Endodermal cell (in vitro differentiated cells): ENCODE measurements around the gene CYP17A1. TPM values are rescaled to one million over a fixed set of nuclear protein-coding genes. Genes with fewer than 3 reads are reported as not detected.
"Not testable (repeated sequence)": the region's sequence is repeated elsewhere in the genome, so short reads cannot be mapped to it uniquely, and the experiment has no call there.

Experiments used
- DNase-seq: peaks from one replicate; pipeline ENCODE4 v3.0.0-alpha.2; 2017
- H3K27ac ChIP-seq: 2 replicates; pipeline ENCODE4 v1.5.1; 2013; ENCODE audit warnings: mild to moderate bottlenecking, low read depth, low read length, moderate library complexity
- H3K27me3 ChIP-seq: 2 replicates; pipeline ENCODE4 v1.6.1; 2013; ENCODE audit warnings: mild to moderate bottlenecking, low read length, moderate library complexity; ENCODE audit not compliant: insufficient read depth, control insufficient read depth, poor library complexity, severe bottlenecking
- H3K36me3 ChIP-seq: 2 replicates; pipeline ENCODE4 v1.7.0; 2013; ENCODE audit warnings: mild to moderate bottlenecking, low read length, moderate library complexity; ENCODE audit not compliant: control insufficient read depth, insufficient read depth
- H3K4me1 ChIP-seq: one replicate; pipeline ENCODE4 v1.7.0; 2013; ENCODE audit warnings: low read length; ENCODE audit not compliant: control insufficient read depth, insufficient read depth
- H3K4me3 ChIP-seq: 2 replicates; pipeline ENCODE4 v1.5.1; 2013; ENCODE audit warnings: mild to moderate bottlenecking, low read length, moderate library complexity
- H3K9ac ChIP-seq: 2 replicates; pipeline ENCODE4 v1.6.1; 2013; ENCODE audit warnings: mild to moderate bottlenecking, low read length, moderate library complexity; ENCODE audit not compliant: poor library complexity, severe bottlenecking; ENCODE audit errors: extremely low read depth
- H3K9me3 ChIP-seq: 2 replicates; pipeline ENCODE4 v1.6.1; 2013; ENCODE audit warnings: mild to moderate bottlenecking, low read length, moderate library complexity; ENCODE audit not compliant: control insufficient read depth
- H3K27ac Mint-ChIP-seq: 2 replicates; pipeline ENCODE4 v1.8.0; 2020; ENCODE audit warnings: mixed read lengths
- H3K27me3 Mint-ChIP-seq: 2 replicates; pipeline ENCODE4 v1.8.0; 2021; ENCODE audit warnings: mild to moderate bottlenecking, mixed read lengths; ENCODE audit not compliant: insufficient read depth
- H3K36me3 Mint-ChIP-seq: 2 replicates; pipeline ENCODE4 v1.8.0; 2020; ENCODE audit warnings: low read depth, mixed read lengths
- H3K4me1 Mint-ChIP-seq: 2 replicates; pipeline ENCODE4 v1.8.0; 2020; ENCODE audit warnings: mixed read lengths
- H3K4me3 Mint-ChIP-seq: 2 replicates; pipeline ENCODE4 v1.8.0; 2020; ENCODE audit warnings: mild to moderate bottlenecking, moderate library complexity, mixed read lengths
- H3K9me3 Mint-ChIP-seq: 2 replicates; pipeline ENCODE4 v1.8.0; 2020; ENCODE audit warnings: mild to moderate bottlenecking, mixed read lengths
- WGBS, 2 experiments: methylation state at CpG; one replicate each; pipeline versions ENCODE4 v1.1.5 to v1.1.7; 2013; ENCODE audit warnings: missing lambda C conversion rate in 2 of 2, mixed read lengths in 1 of 2; ENCODE audit not compliant: insufficient coverage in 1 of 2, insufficient read length in 1 of 2; 5-methylcytosine and 5-hydroxymethylcytosine counted together
- total RNA-seq, 2 donors: library from RNA; stranded (reverse); fragmentation: NEBNext Ultra II Directional in 1 of 2; extraction: Animal tissue kit (Norgen Biotek cat#: 25700) in 1 of 2; gene quantifications; 2 replicates in 1 of 2; 3 replicates in 1 of 2; pipeline ENCODE4 v1.2.1, GENCODE V29; 2021
- TF ChIP-seq, protein P1 (sequence below): fragments of 200-600 bp; sonication (generic); conservative IDR thresholded peaks from 2 replicates; pipeline ENCODE4 v1.5.0; 2021; ENCODE audit warnings: antibody characterized with exemption, mild to moderate bottlenecking

The CYP17A1 gene
- total RNA-seq, 2 donors from 2014 or later = not detected

- no peak overlapping the region for H3K27ac Mint-ChIP-seq
- no peaks in the 10 kb centered on the region for H3K36me3 Mint-ChIP-seq
- H3K4me3 Mint-ChIP-seq = no peak overlapping the region
- peaks cover 2% of the 10 kb centered on the region for H3K27me3 Mint-ChIP-seq
- TF ChIP-seq, protein P1, sequence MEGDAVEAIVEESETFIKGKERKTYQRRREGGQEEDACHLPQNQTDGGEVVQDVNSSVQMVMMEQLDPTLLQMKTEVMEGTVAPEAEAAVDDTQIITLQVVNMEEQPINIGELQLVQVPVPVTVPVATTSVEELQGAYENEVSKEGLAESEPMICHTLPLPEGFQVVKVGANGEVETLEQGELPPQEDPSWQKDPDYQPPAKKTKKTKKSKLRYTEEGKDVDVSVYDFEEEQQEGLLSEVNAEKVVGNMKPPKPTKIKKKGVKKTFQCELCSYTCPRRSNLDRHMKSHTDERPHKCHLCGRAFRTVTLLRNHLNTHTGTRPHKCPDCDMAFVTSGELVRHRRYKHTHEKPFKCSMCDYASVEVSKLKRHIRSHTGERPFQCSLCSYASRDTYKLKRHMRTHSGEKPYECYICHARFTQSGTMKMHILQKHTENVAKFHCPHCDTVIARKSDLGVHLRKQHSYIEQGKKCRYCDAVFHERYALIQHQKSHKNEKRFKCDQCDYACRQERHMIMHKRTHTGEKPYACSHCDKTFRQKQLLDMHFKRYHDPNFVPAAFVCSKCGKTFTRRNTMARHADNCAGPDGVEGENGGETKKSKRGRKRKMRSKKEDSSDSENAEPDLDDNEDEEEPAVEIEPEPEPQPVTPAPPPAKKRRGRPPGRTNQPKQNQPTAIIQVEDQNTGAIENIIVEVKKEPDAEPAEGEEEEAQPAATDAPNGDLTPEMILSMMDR = no peak
- H3K4me1 Mint-ChIP-seq = no peaks in the 10 kb centered on the region
- 93 to 96% methylated on average over 7 to 9 of the region's 9 CpGs for WGBS, 2 experiments
- no peak overlapping the region for H3K27ac ChIP-seq
- peaks cover 14% of the 10 kb centered on the region for H3K9me3 ChIP-seq
- DNase-seq = no peak
- H3K4me1 ChIP-seq = no peaks in the 10 kb centered on the region
- no peak overlapping the region for H3K9ac ChIP-seq
- H3K36me3 ChIP-seq = no peaks in the 10 kb centered on the region
- H3K4me3 ChIP-seq = no peak overlapping the region
- no peaks in the 10 kb centered on the region for H3K27me3 ChIP-seq
- H3K9me3 Mint-ChIP-seq = peaks cover 18% of the 10 kb centered on the region
These were observed 10.9 kb downstream of the CYP17A1 start for GRCh38 chr10:102826148-102826796.

GRCh38 chr10:102824664-102825063 is 12.5 kb downstream of the CYP17A1 start:
- no peaks in the 10 kb centered on the region for H3K27me3 Mint-ChIP-seq
- Histone ChIP-seq H3K9ac (no peak overlapping the region), H3K9me3 (peaks cover 14% of the 10 kb centered on the region), H3K27ac (no peak overlapping the region), H3K36me3 (no peaks in the 10 kb centered on the region), H3K27me3 (no peaks in the 10 kb centered on the region), H3K4me1 (no peaks in the 10 kb centered on the region), H3K4me3 (no peak overlapping the region)
- H3K27ac Mint-ChIP-seq = no peak overlapping the region
- no peak for DNase-seq
- no peaks in the 10 kb centered on the region for H3K36me3 Mint-ChIP-seq
- H3K9me3 Mint-ChIP-seq = peaks cover 18% of the 10 kb centered on the region
- 88 to 91% methylated on average over 4 of the region's 4 CpGs for WGBS, 2 experiments
- TF ChIP-seq, protein P1 = no peak
- no peaks in the 10 kb centered on the region for H3K4me1 Mint-ChIP-seq
- no peak overlapping the region for H3K4me3 Mint-ChIP-seq

DNA sequence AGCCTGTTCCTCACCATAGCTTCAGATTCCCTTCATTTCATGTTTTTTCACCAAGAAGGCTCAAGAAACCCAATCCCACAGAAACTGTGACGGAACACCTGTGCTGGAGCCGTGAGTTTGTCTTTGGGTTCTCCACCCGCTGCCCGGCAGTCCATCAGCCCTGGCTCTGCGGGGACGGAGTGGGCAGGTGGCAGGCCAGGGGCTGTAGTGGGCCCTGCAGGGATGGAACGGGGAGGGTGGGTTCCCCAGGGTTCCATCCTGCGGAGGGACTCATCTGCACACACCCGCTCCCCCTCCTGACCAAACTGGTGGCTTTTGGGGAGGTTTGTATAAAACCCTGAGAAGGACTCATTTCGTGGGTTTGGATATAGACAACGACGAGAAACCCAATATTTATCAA is 15.0 kb downstream of the CYP17A1 start:
- H3K36me3 ChIP-seq = no peaks in the 10 kb centered on the region
- no peaks in the 10 kb centered on the region for H3K27me3 ChIP-seq
- Mint-ChIP-seq H3K36me3 (no peaks in the 10 kb centered on the region), H3K27ac (no peak overlapping the region), H3K4me1 (no peaks in the 10 kb centered on the region), H3K4me3 (no peak overlapping the region), H3K9me3 (peaks cover 18% of the 10 kb centered on the region), H3K27me3 (no peaks in the 10 kb centered on the region)
- TF ChIP-seq, protein P1 = no peak
- no peak for DNase-seq
- no peak overlapping the region for H3K9ac ChIP-seq
- H3K4me3 ChIP-seq = no peak overlapping the region
- H3K4me1 ChIP-seq = no peaks in the 10 kb centered on the region
- WGBS, 2 experiments = 98% methylated on average over 12 of the region's 12 CpGs; no CpG with 5 or more reads in 1 of the 2 experiments
- H3K27ac ChIP-seq = no peak overlapping the region
- peaks cover 14% of the 10 kb centered on the region for H3K9me3 ChIP-seq

GRCh38 chr10:102820008-102820407 is 17.2 kb downstream of the CYP17A1 start:
- H3K9ac ChIP-seq, H3K4me1 ChIP-seq, DNase-seq, H3K27ac ChIP-seq, H3K36me3 Mint-ChIP-seq, H3K27me3 ChIP-seq, H3K9me3 ChIP-seq, H3K27me3 Mint-ChIP-seq, H3K27ac Mint-ChIP-seq, H3K4me3 Mint-ChIP-seq, H3K4me3 ChIP-seq, H3K36me3 ChIP-seq: not testable (repeated sequence)
- H3K4me1 Mint-ChIP-seq = peaks cover 13% of the 10 kb centered on the region
- WGBS, 2 experiments = 87 to 99% methylated on average over 3 to 5 of the region's 5 CpGs
- peaks cover 11% of the 10 kb centered on the region for H3K9me3 Mint-ChIP-seq
